K562 (cell line): ENCODE data around the gene CD79A. TPM values are rescaled to one million over a fixed set of nuclear protein-coding genes. Genes with fewer than 3 reads are reported as not detected.
A peak's percentile ranks its signal among the peaks of the same experiment; 100 is the strongest.

Source experiments
- ARID2 ChIP-seq: fragments of 450-650 bp; IDR thresholded peaks from 2 replicates; pipeline ENCODE4 v1.6.1; 2017; ENCODE audit warnings: antibody characterized with exemption, mild to moderate bottlenecking
- ARNT ChIP-seq, 2 experiments: fragments of 450-650 bp; IDR thresholded peaks; 2 replicates each; pipeline ENCODE4 v1.6.1; 2016; ENCODE audit warnings: mild to moderate bottlenecking in 1 of 2
- CBX3 ChIP-seq, 2 experiments: IDR thresholded peaks; 1 replicate in 1 of 2; 2 replicates in 1 of 2; pipeline ENCODE4 v1.6.1; 2012; ENCODE audit warnings: inconsistent platforms in 2 of 2, low read length in 2 of 2, borderline replicate concordance in 1 of 2, control low read depth in 1 of 2
- CCNT2 ChIP-seq: IDR thresholded peaks from 2 replicates; pipeline ENCODE4 v1.6.1; 2011; ENCODE audit warnings: borderline replicate concordance, low read depth, mild to moderate bottlenecking, moderate library complexity, mixed read lengths, low read length; ENCODE audit not compliant: insufficient read length; ENCODE audit errors: extremely low read depth
- CLOCK ChIP-seq: fragments of 250-450 bp; sonication (Bioruptor Pico); IDR thresholded peaks from 2 replicates; pipeline ENCODE4 v1.4.0; 2020; ENCODE audit warnings: mild to moderate bottlenecking, moderate library complexity, borderline replicate concordance
- COPS2 ChIP-seq: fragments of 450-650 bp; conservative IDR thresholded peaks from 2 replicates; pipeline ENCODE4 v1.6.1; 2016; ENCODE audit warnings: mild to moderate bottlenecking, moderate library complexity
- E2F5 ChIP-seq: sonication (generic); formaldehyde crosslinking; IDR thresholded peaks from 2 replicates; pipeline ENCODE4 v1.8.0; 2022; ENCODE audit warnings: mild to moderate bottlenecking, missing genetic modification reagents
- MAZ ChIP-seq, 2 experiments: fragments of 450-650 bp in 1 of 2; sonication (generic) in 1 of 2; formaldehyde crosslinking; IDR thresholded peaks in 1 of 2; conservative IDR thresholded peaks in 1 of 2; 2 replicates each; pipeline versions ENCODE4 v1.4.0 to v1.5.0; 2020; ENCODE audit warnings: mild to moderate bottlenecking in 1 of 2, missing genetic modification reagents in 1 of 2
- PURB ChIP-seq: sonication (generic); formaldehyde crosslinking; IDR thresholded peaks from 2 replicates; pipeline ENCODE4 v1.9.0; 2021; ENCODE audit warnings: low read depth, mild to moderate bottlenecking, missing genetic modification reagents
- TBP ChIP-seq: optimal IDR thresholded peaks from 2 replicates; pipeline ENCODE3; 2011; ENCODE audit warnings: low read depth, low read length, improper control_type of control experiment
- TEAD4 ChIP-seq, 2 experiments: sonication (generic) in 1 of 2; formaldehyde crosslinking in 1 of 2; IDR thresholded peaks; 2 replicates each; pipeline versions ENCODE4 v1.6.1 to v1.8.0; 2012 to 2022; ENCODE audit warnings: borderline replicate concordance in 1 of 2, inconsistent platforms in 1 of 2, low read length in 1 of 2, mild to moderate bottlenecking in 1 of 2, missing genetic modification reagents in 1 of 2
- TRIM28 ChIP-seq: fragments of 450-650 bp; IDR thresholded peaks from 2 replicates; pipeline ENCODE4 v1.6.1; 2017
- XRCC4 ChIP-seq: IDR thresholded peaks from one replicate; pipeline ENCODE4 v1.6.1; 2011; ENCODE audit not compliant: insufficient read depth, insufficient read length; ENCODE audit errors: extremely low read depth
- ZNF263 ChIP-seq: sonication (generic); formaldehyde crosslinking; IDR thresholded peaks from 2 replicates; pipeline ENCODE4 v1.8.0; 2022; ENCODE audit warnings: mild to moderate bottlenecking, missing genetic modification reagents, borderline replicate concordance
- ZNF277 ChIP-seq: fragments of 250-450 bp; sonication (Bioruptor Pico); IDR thresholded peaks from 2 replicates; pipeline ENCODE4 v1.8.0; 2022; ENCODE audit warnings: inconsistent platforms, mild to moderate bottlenecking, moderate library complexity, borderline replicate concordance
- ZNF707 ChIP-seq: fragments of 250-450 bp; sonication (Bioruptor Pico); conservative IDR thresholded peaks from 2 replicates; pipeline ENCODE4 v1.8.0; 2022; ENCODE audit warnings: inconsistent platforms, mild to moderate bottlenecking, moderate library complexity
- ZNF830 ChIP-seq: fragments of 250-450 bp; sonication (Bioruptor Pico); IDR thresholded peaks from 2 replicates; pipeline ENCODE4 v1.5.0; 2021; ENCODE audit warnings: mild to moderate bottlenecking
- polyA plus RNA-seq, 8 experiments: library from polyadenylated mRNA; depleted of rRNA in 4 of 8; stranded (reverse) in 5 of 8; unstranded in 3 of 8; fragments of >200 nt; fragmentation: Nextera tagmentation in 2 of 8; fragmentation: Illumina TruSeq in 1 of 8; extraction: Ambion mirVana in 2 of 8; extraction: Trizol in 1 of 8; gene quantifications; 2 replicates each; pipeline versions ENCODE4 v1.2.1 to v1.2.3, GENCODE V29; 2011 to 2014; ENCODE audit warnings: inconsistent platforms in 1 of 8, missing spikeins in 1 of 8
- total RNA-seq, 7 experiments: library from RNA; depleted of rRNA in 6 of 7; stranded (reverse); fragments of >200 nt in 6 of 7; fragmentation: Illumina TruSeq in 2 of 7; extraction: Trizol in 2 of 7; gene quantifications; 2 replicates each; pipeline versions ENCODE4 v1.2.1 to v1.2.3, GENCODE V29; 2011 to 2021; ENCODE audit warnings: low replicate concordance in 1 of 7

The CD79A gene
- total and polyA plus RNA-seq, 9 of the 15 experiments (the other 6 are each of a cell fraction or from before 2014, with no cell fraction given): 0.04 to 0.72 (median 0.17) TPM; not detected in 3

- no peak for TF ChIP-seq ZNF277
- TF ChIP-seq CCNT2: peak; percentile 96
- TF ChIP-seq TRIM28: 0 out of 2 replicates have a peak, but pooled peaks have one; percentile 15
- TF ChIP-seq CBX3 (IDR thresholded peaks at IDR 0.05; ENCODE audit: borderline replicate concordance in 1 of 2, low read length in 2 of 2): peak in 1 of 2 experiments; percentile 84; a peak in 2 of 3 replicates
- no peak for TF ChIP-seq PURB (CRISPR knock-in tag)
- peak; percentile 77 for TF ChIP-seq TBP
- peak; percentile 100 for TF ChIP-seq MAZ (CRISPR knock-in tag; conservative IDR thresholded peaks at IDR 0.05 in 1 of 2, IDR thresholded peaks at IDR 0.05 in 1 of 2)
- TF ChIP-seq ARNT (IDR thresholded peaks at IDR 0.05): peak in 1 of 2 experiments; percentile 70; a peak in 1 of 4 replicates
- no peak for TF ChIP-seq E2F5
- no peak for TF ChIP-seq ZNF830 (CRISPR knock-in tag)
- no peak; the same call in 1 of the 2 replicates for TF ChIP-seq TEAD4 (IDR thresholded peaks at IDR 0.05; ENCODE audit: low read length)
- TF ChIP-seq TEAD4 (CRISPR knock-in tag; IDR thresholded peaks at IDR 0.05; ENCODE audit: borderline replicate concordance): no peak
- no peak for TF ChIP-seq COPS2
- no peak for TF ChIP-seq XRCC4
- no peak for TF ChIP-seq CLOCK
- TF ChIP-seq ZNF263 (CRISPR knock-in tag): no peak
- TF ChIP-seq ARID2: no peak
- 0 out of 2 replicates have a peak, but pooled peaks have one; percentile 40 for TF ChIP-seq ZNF707
Observed at GRCh38 chr19:41883821-41884733, 7.0 kb downstream of the CD79A start (continued).
